Esophagus muscularis mucosa (tissue), 4 donors: ENCODE results near the gene ZKSCAN8.

Experiments
- EP300 ChIP-seq: sonication (generic); formaldehyde crosslinking; IDR thresholded peaks from one replicate; pipeline ENCODE4 v1.6.1; 2017; ENCODE audit warnings: antibody characterized with exemption
- POLR2AphosphoS5 ChIP-seq, 2 donors: sonication (generic); formaldehyde crosslinking; IDR thresholded peaks; one replicate each; pipeline ENCODE4 v1.6.1; 2017; ENCODE audit warnings: antibody characterized with exemption in 2 of 2
- TF ChIP-seq, protein P1 (sequence below), 3 experiments: fragments of 200-600 bp in 2 of 3; fragments of 450-650 bp in 1 of 3; sonication (generic) in 2 of 3; IDR thresholded peaks; one replicate each; pipeline ENCODE4 v1.5.1; 2017 to 2019; ENCODE audit warnings: antibody characterized with exemption in 3 of 3, mild to moderate bottlenecking in 2 of 3, moderate library complexity in 1 of 3

DNA sequence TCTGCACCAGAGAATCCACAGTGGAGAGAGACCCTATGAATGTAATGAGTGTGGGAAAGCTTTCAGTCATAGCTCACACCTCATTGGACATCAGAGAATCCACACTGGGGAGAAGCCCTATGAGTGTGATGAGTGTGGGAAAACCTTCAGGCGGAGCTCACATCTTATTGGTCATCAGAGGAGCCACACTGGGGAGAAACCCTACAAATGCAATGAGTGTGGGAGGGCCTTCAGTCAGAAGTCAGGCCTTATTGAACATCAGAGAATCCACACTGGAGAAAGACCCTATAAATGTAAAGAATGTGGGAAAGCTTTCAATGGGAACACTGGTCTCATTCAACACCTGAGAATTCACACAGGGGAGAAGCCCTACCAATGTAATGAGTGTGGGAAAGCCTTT is 11.9 kb downstream of the ZKSCAN8 start:
- TF ChIP-seq, protein P1, sequence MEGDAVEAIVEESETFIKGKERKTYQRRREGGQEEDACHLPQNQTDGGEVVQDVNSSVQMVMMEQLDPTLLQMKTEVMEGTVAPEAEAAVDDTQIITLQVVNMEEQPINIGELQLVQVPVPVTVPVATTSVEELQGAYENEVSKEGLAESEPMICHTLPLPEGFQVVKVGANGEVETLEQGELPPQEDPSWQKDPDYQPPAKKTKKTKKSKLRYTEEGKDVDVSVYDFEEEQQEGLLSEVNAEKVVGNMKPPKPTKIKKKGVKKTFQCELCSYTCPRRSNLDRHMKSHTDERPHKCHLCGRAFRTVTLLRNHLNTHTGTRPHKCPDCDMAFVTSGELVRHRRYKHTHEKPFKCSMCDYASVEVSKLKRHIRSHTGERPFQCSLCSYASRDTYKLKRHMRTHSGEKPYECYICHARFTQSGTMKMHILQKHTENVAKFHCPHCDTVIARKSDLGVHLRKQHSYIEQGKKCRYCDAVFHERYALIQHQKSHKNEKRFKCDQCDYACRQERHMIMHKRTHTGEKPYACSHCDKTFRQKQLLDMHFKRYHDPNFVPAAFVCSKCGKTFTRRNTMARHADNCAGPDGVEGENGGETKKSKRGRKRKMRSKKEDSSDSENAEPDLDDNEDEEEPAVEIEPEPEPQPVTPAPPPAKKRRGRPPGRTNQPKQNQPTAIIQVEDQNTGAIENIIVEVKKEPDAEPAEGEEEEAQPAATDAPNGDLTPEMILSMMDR (IDR thresholded peaks at IDR 0.05) = no peak
- TF ChIP-seq EP300 = no peak
- no peak for TF ChIP-seq POLR2AphosphoS5 (IDR thresholded peaks at IDR 0.05)
